EH (cell line): ENCODE data around the gene ETFRF1.

Experiments used
- DNase-seq: peaks from one replicate; pipeline ENCODE4 v3.0.0-alpha.2; 2015; ENCODE audit warnings: low read depth

Gene ETFRF1

GRCh38 chr12:25213338-25213737 lies 18.3 kb downstream of the ETFRF1 start:
- no peak for DNase-seq

DNA sequence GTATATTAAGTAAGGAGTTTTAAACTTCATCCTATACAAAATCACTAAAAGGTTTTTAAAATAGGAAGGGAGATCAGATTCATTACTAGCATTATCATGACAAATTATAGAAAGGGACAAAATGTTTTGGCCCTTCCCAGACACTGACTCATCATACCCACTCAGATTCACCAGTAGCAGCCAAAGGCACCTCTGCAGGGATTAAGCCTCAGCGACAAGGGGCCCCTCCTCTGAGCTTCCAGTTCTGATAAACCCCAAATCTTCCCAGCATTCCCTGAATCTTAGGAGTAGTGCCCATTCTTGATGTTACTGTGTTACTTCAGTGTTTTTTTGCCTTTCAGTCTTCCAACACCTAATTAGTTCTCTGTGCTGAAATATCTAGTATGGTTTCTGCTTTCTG lies 41.2 kb downstream of the ETFRF1 start:
- peak; percentile 39 for DNase-seq

- DNase-seq = no peak
Measured at GRCh38 chr12:25236626-25237025, 41.6 kb downstream of the ETFRF1 start.

GRCh38 chr12:25241167-25242020 lies 46.4 kb downstream of the ETFRF1 start:
- DNase-seq = peak; percentile 60

GRCh38 chr12:25242981-25243679 lies 48.1 kb downstream of the ETFRF1 start:
- DNase-seq = no peak

DNA sequence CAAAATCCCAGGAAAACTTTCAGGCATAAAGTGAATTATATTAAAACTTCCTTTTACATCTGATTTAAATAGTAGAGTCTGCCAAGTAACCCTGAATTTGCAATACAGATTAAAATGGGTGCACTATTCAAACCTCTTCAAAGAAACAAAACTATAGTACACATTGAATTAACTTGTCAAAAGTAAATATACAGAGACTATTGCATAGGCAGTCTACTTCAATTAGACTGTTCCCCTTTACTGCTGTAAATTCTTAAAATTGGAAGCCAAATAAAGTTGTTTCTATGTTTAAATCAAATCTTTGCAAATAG lies 48.6 kb downstream of the ETFRF1 start:
- no peak for DNase-seq

DNA sequence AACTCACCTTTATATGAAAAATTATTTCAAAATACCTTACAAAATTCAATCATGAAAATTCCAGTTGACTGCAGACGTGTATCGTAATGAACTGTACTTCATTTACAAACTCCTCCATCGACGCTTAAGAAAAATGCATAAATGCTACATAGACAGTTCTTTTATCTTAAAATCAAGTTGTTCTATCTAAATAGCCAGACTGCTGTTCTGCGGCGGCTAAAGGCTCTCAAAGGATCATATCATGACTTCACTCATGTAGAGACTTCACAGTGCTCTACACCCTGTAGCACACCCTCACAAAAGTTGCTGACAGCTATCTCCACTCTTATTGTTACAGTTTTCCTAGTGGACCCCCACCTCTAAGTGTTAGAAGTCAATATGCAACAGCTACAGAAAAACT lies 50.5 kb downstream of the ETFRF1 start:
- no peak for DNase-seq

- DNase-seq = no peak
Measured at GRCh38 chr12:25248137-25248536, 53.1 kb downstream of the ETFRF1 start.

- DNase-seq = no peak
Measured at GRCh38 chr12:25248732-25249131, 53.7 kb downstream of the ETFRF1 start.

DNA sequence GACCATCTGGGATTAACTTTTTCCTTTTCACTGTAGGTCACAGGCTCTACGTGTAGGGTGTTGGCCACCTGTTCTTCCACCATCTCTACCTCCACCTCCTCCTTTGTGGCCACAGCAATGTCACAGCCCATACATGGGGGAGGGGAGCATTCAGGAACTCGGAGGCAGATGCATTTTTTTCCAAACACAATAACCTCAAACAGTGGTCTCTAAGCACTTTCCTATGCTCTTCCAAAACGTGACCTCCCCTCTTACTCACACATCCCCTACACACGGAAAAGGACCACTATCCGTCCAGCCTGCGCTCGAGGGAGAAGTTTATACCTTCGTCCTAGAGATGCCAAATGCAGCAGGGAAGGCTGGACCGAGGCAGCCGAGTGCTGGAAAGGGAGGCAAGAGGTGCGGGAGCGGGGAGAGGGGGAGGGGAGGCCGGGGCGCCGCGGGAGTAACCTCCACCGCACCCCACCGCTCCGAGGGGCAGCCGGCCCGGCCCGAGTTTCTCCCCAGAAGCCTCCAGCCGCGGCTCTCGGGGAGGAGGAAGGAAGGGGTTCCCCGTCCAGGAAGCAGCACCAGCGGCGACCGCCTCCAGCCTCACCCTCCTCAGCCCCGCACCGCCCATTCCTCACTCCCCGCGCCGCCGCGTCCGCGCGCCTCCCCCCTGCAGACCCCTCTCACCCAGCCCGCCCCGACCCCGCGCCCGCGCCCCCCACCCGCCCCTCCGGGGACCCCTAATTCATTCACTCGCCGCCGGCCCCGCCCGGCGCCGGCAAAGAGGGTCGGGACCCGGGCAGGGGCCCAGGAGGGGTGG lies 55.1 kb downstream of the ETFRF1 start:
- peak; percentile 44 for DNase-seq

DNA sequence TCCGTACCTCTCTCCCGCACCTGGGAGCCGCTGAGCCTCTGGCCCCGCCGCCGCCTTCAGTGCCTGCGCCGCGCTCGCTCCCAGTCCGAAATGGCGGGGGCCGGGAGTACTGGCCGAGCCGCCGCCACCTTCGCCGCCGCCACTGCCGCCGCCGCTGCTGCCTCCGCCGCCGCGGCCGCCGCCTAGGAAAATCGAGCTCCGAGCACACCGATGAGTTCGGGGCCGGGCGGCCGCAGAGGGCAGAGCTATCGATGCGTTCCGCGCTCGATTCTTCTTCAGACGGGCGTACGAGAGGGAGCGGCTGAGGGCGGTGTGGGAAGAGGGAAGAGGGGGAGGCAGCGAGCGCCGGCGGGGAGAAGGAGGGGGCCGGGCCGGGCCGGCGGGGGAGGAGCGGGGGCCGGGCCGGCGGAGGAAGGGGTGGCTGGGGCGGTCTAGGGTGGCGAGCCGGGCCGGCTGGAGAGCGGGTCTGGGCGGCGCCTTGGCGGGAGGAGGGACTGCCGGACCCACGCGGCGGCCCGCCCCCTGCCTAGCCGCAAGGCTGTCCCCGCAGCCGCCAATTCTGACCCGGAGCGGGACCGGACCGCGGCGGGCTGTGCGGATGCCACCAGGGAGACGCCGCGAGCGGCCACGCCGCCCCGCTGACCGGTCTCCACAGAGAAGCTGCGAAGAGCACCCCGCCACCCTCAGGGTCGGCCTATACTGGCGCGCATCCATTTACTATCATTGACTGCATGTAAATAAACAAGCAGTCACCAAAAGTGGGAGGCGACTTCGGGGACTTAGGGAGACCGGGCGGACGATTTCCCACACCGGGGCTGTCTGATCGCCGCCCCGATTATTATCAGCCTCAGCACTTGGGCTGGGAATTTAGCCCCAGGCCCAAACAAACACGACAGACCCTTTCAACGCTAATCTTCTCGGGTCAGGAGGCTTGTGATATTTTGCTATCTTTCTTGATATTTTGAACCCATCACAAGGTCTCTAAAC lies 56.0 kb downstream of the ETFRF1 start, which contains the start of gene KRAS:
Gene KRAS, minus strand, starts transcription at position 186 of the 987 bp plus-strand sequence.
- DNase-seq = peak; percentile 98

- no peak for DNase-seq
Measured at GRCh38 chr12:25251769-25252168, 56.7 kb downstream of the ETFRF1 start.

- DNase-seq = no peak
Measured at GRCh38 chr12:25252946-25253345, 57.9 kb downstream of the ETFRF1 start.

DNA sequence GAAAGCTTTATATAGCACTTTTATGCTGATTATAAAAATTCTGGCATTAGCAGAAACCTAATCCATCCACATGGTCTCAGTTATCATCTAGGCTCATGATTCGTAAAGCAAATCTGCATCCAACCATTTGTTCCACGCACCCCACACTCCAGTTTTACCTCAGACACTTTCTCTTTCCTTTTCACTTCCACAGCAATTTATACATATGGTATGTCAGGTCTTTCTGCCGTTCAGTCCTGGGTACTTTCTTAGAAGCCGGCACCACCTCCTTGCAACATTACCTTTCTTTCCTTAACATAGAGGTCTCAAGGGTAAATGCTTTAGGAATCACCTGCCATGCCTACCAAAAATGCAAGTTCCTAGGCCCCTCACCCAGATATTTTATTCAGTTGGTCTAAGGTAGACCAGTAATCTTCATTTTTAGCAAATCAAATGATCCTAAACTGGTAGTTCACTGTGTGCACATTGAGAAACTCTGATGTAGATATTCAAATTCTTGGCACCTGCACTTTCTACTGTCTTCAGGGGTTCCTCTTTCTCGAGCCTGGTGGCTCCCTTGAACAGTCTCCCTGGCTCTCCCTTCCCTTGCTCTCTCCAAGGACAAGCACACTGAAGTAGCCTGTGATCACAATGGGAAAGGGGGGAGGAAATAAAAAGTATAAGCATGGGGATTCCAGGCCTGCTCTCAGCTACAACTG lies 58.5 kb downstream of the ETFRF1 start:
- no peak for DNase-seq

GRCh38 chr12:25254271-25254880 lies 59.3 kb downstream of the ETFRF1 start:
- peak; percentile 78 for DNase-seq
